Lower leg skin (tissue), 4 donors: ENCODE measurements around the gene SLAIN2. TPM values are rescaled to one million over a fixed set of nuclear protein-coding genes. Genes with fewer than 3 reads are reported as not detected.

Experiments
- DNase-seq, 2 donors: peaks; one replicate each; pipeline ENCODE4 v3.0.0-alpha.2; 2019; ENCODE audit warnings: low spot score in 2 of 2
- H3K4me3 ChIP-seq: fragments of 200-600 bp; sonication (generic); 2 replicates; pipeline ENCODE4 v1.5.1; 2017; ENCODE audit warnings: mild to moderate bottlenecking, low read depth; ENCODE audit not compliant: poor library complexity, severe bottlenecking
- CTCF ChIP-seq, 3 donors: fragments of 450-650 bp; IDR thresholded peaks; one replicate each; pipeline ENCODE4 v1.5.1; 2016; ENCODE audit warnings: antibody characterized with exemption in 3 of 3, mild to moderate bottlenecking in 3 of 3, moderate library complexity in 2 of 3
- POLR2A ChIP-seq, 2 donors: fragments of 450-650 bp; IDR thresholded peaks; one replicate each; pipeline ENCODE4 v1.6.1; 2016 to 2017; ENCODE audit warnings: antibody characterized with exemption in 2 of 2, mild to moderate bottlenecking in 1 of 2, moderate library complexity in 1 of 2
- WGBS, 2 donors: methylation state at CpG; one replicate each; pipeline ENCODE4 v1.1.5; 2018; 5-methylcytosine and 5-hydroxymethylcytosine counted together
- intact Hi-C: fragments of 100-400 bp; cut with DNase I; formaldehyde crosslinking; loops from one replicate; pipeline ENCODE4 v1.15.0; 2023; ENCODE audit warnings: low total_unique reads
- total RNA-seq, 4 donors: library from RNA; depleted of rRNA; stranded (reverse); fragments of >200 nt; gene quantifications; one replicate each; pipeline ENCODE4 v1.1.0, GENCODE V29; 2016

SLAIN2 gene
- total RNA-seq, 4 donors from 2014 or later = 75.4 to 201 (median 88.6) TPM

- TF ChIP-seq CTCF (IDR thresholded peaks at IDR 0.05) (no peak), POLR2A (IDR thresholded peaks at IDR 0.05) (no peak)
These were observed 78.8 kb downstream of the SLAIN2 start for GRCh38 chr4:48420144-48420543.

GRCh38 chr4:48421101-48421500 is 79.8 kb downstream of the SLAIN2 start:
- TF ChIP-seq POLR2A (IDR thresholded peaks at IDR 0.05) = no peak
- TF ChIP-seq CTCF (IDR thresholded peaks at IDR 0.05) = no peak
- no peak overlapping the region for H3K4me3 ChIP-seq
- intact Hi-C loops = no loop called here
- 94 to 98% methylated on average over 2 of the region's 2 CpGs for WGBS, 2 donors
- DNase-seq = no peak

More at GRCh38 chr4:48420144-48420543, 78.8 kb downstream of the SLAIN2 start:
- intact Hi-C loops = no loop called here
- no peak overlapping the region for H3K4me3 ChIP-seq
- no peak for DNase-seq
- WGBS, 2 donors = 57 to 65% methylated on average over 6 of the region's 6 CpGs

GRCh38 chr4:48428926-48429325 is 87.6 kb downstream of the SLAIN2 start:
- no peak overlapping the region for H3K4me3 ChIP-seq
- intact Hi-C loops = no loop called here
- no peak for TF ChIP-seq POLR2A (IDR thresholded peaks at IDR 0.05)
- WGBS, 2 donors = 83% methylated on average over 2 of the region's 2 CpGs
- no peak for DNase-seq

GRCh38 chr4:48429709-48430474 is 88.6 kb downstream of the SLAIN2 start:
- H3K4me3 ChIP-seq = no peak overlapping the region
- 0 to 90% methylated on average over 1 of the region's 1 CpG for WGBS, 2 donors
- intact Hi-C loops = no loop called here
- no peak for TF ChIP-seq POLR2A (IDR thresholded peaks at IDR 0.05)
- no peak for TF ChIP-seq CTCF (IDR thresholded peaks at IDR 0.05)
- DNase-seq = no peak

- 50 to 52% methylated on average over 2 of the region's 2 CpGs for WGBS, 2 donors
- DNase-seq = no peak
- intact Hi-C loops = no loop called here
- TF ChIP-seq CTCF (IDR thresholded peaks at IDR 0.05) (no peak), POLR2A (IDR thresholded peaks at IDR 0.05) (no peak)
- H3K4me3 ChIP-seq = no peak overlapping the region
These were observed 90.1 kb downstream of the SLAIN2 start for GRCh38 chr4:48431401-48431800.

GRCh38 chr4:48432017-48432416 is 90.7 kb downstream of the SLAIN2 start:
- WGBS, 2 donors = 38 to 52% methylated on average over 4 of the region's 4 CpGs
- TF ChIP-seq POLR2A (IDR thresholded peaks at IDR 0.05) (no peak), CTCF (IDR thresholded peaks at IDR 0.05) (no peak)
- no peak overlapping the region for H3K4me3 ChIP-seq
- intact Hi-C loops = no loop called here
- DNase-seq = no peak
